Kidney epithelial cell (primary cell): ENCODE results near the gene LILRA1. TPM values are rescaled to one million over a fixed set of nuclear protein-coding genes. Genes with fewer than 3 reads are reported as not detected.

Experiments
- DNase-seq: peaks from one replicate; pipeline ENCODE4 v3.0.0-alpha.2; 2010; ENCODE audit warnings: low read depth
- H3K27me3 ChIP-seq: 2 replicates; pipeline ENCODE4 v1.6.0; 2011; ENCODE audit warnings: low read length; ENCODE audit not compliant: control insufficient read depth, insufficient read depth
- H3K36me3 ChIP-seq: 2 replicates; pipeline ENCODE4 v1.5.1; 2011; ENCODE audit warnings: low read length; ENCODE audit not compliant: control insufficient read depth, insufficient read depth
- H3K4me3 ChIP-seq: 2 replicates; pipeline ENCODE4 v1.5.1; 2011; ENCODE audit warnings: low read depth, mild to moderate bottlenecking, control low read depth, low read length
- total RNA-seq: library from RNA; depleted of rRNA; stranded (reverse); fragments of >200 nt; gene quantifications from 2 replicates; pipeline ENCODE4 v1.2.3, GENCODE V29; 2015
- TF ChIP-seq, protein P1 (sequence below): IDR thresholded peaks from 2 replicates; pipeline ENCODE4 v1.5.1; 2011; ENCODE audit warnings: mild to moderate bottlenecking, moderate library complexity, low read length, control low read depth, inconsistent platforms; ENCODE audit not compliant: insufficient read depth, poor library complexity, severe bottlenecking

The LILRA1 gene
- total RNA-seq, 1 donor from 2014 or later: not detected

- Histone ChIP-seq H3K27me3 (no peaks in the 10 kb centered on the region), H3K36me3 (no peaks in the 10 kb centered on the region)
Observed at GRCh38 chr19:54609356-54609791, 15.9 kb downstream of the LILRA1 start.

GRCh38 chr19:54612428-54612827, 19.0 kb downstream of the LILRA1 start:
- H3K36me3 ChIP-seq: no peaks in the 10 kb centered on the region
- DNase-seq: no peak
- H3K4me3 ChIP-seq: no peak overlapping the region
- no peaks in the 10 kb centered on the region for H3K27me3 ChIP-seq
- TF ChIP-seq, protein P1, sequence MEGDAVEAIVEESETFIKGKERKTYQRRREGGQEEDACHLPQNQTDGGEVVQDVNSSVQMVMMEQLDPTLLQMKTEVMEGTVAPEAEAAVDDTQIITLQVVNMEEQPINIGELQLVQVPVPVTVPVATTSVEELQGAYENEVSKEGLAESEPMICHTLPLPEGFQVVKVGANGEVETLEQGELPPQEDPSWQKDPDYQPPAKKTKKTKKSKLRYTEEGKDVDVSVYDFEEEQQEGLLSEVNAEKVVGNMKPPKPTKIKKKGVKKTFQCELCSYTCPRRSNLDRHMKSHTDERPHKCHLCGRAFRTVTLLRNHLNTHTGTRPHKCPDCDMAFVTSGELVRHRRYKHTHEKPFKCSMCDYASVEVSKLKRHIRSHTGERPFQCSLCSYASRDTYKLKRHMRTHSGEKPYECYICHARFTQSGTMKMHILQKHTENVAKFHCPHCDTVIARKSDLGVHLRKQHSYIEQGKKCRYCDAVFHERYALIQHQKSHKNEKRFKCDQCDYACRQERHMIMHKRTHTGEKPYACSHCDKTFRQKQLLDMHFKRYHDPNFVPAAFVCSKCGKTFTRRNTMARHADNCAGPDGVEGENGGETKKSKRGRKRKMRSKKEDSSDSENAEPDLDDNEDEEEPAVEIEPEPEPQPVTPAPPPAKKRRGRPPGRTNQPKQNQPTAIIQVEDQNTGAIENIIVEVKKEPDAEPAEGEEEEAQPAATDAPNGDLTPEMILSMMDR: no peak

More at GRCh38 chr19:54609356-54609791, 15.9 kb downstream of the LILRA1 start:
- DNase-seq: no peak
- no peak overlapping the region for H3K4me3 ChIP-seq
- TF ChIP-seq, protein P1: no peak

GRCh38 chr19:54614726-54615125, 21.3 kb downstream of the LILRA1 start:
- Histone ChIP-seq H3K36me3 (no peaks in the 10 kb centered on the region), H3K27me3 (no peaks in the 10 kb centered on the region), H3K4me3 (no peak overlapping the region)
- no peak for DNase-seq
- TF ChIP-seq, protein P1: no peak

- H3K4me3 ChIP-seq: no peak overlapping the region
- no peaks in the 10 kb centered on the region for H3K27me3 ChIP-seq
- no peak for DNase-seq
- no peaks in the 10 kb centered on the region for H3K36me3 ChIP-seq
- TF ChIP-seq, protein P1: no peak
Observed at GRCh38 chr19:54616057-54616456, 22.6 kb downstream of the LILRA1 start.

DNA sequence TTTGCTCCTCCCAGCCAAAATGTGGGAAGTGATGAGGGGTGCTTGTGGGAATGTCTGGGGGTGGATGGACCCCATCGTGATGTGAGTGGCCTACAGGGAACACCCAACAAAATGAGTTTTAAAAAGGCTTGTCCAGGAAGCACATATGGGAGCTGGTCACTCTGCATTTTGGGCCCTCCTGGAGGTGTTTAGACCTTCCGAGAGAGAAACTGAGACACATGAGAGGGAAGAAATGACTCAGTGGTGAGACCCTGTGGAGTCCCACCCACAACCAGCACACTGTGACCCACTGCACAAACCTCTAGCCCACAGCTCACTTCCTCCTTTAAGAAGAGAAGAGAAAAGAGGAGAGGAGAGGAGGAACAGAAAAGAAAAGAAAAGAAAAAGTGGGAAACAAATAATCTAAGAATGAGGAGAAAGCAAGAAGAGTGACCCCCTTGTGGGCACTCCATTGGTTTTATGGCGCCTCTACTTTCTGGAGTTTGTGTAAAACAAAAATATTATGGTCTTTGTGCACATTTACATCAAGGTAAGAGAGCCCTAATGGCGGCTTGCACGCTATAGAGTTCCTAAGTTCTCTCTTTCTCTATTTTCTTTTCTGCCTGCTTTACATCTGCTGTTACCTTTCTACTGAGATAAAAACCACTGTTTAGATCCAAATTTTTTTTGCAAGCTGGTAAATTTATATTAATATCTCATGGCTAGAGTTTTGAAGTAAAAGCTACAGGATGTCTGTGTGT, 23.6 kb downstream of the LILRA1 start:
- Histone ChIP-seq H3K4me3 (no peak overlapping the region), H3K27me3 (no peaks in the 10 kb centered on the region), H3K36me3 (no peaks in the 10 kb centered on the region)
- TF ChIP-seq, protein P1: no peak
- DNase-seq: no peak

DNA sequence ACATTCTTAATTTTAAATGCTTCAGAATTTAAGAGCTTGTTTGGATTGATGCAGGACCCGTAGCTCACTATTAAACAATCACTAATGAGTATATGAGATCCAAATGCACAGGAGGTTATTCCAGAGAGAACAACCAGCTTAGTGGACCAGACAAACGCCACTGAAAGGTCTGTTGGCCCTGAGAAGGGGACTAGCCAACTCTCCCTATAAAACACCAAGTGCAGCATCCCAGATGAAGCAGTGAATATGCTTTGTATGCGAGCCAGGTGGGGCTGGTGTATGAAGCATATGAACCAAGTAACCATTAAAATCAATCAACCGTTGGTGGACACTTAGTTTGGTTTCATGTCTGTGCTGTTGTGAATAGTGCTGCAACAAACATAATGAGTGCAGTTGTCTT, 27.0 kb downstream of the LILRA1 start:
- DNase-seq: no peak
- TF ChIP-seq, protein P1: no peak
- H3K36me3 ChIP-seq: no peaks in the 10 kb centered on the region
- H3K27me3 ChIP-seq: no peaks in the 10 kb centered on the region
- no peak overlapping the region for H3K4me3 ChIP-seq
